Retinal pigment epithelial cell (primary cell): Measurements from ENCODE around the gene PTPN22.

Source experiments
- DNase-seq: peaks from one replicate; pipeline ENCODE4 v3.0.0-alpha.2; 2010; ENCODE audit warnings: low read depth
- H3K4me3 ChIP-seq: 2 replicates; pipeline ENCODE4 v1.5.1; 2011; ENCODE audit warnings: mild to moderate bottlenecking, low read length, control low read depth, moderate library complexity
- CTCF ChIP-seq: conservative IDR thresholded peaks from 2 replicates; pipeline ENCODE4 v1.5.1; 2011; ENCODE audit warnings: low read depth, low read length, control low read depth, inconsistent platforms

Gene PTPN22

DNA sequence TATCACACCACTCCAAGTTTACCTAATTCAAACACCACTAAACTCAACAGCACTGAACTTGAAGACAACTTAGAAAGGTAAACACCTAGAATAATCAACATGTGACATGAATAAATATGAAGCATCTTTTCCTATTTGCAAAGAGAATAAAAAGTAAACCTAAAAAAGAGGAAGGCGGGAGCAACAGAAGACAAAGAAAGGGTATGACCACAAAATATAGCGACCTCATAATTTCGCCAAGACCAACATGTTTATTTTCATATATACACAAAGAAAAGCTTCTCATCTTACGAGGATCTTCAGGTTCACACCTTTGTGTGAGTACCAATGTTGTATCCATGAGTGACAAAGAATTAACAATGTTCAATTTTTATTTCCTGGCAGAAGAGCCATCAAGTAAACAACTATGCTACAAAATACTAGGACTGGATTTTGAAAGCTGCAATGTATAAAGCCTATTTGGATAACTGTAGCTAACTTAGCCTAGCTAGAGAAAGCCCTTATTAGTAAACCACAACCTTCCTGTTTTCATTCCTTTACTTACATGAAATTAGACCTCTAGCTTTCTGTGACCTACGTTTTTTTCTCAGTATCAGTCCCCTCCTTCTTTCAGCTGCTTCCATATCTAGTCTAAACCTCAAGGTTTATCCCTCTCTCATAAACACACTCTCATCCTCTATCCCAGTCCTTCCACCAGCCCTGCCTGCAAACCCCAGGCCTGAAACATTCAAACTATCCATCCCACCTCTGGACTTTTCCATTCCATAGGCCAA lies 91.0 kb downstream of the PTPN22 start:
- DNase-seq: no peak
- H3K4me3 ChIP-seq: no peak overlapping the region
- no peak for TF ChIP-seq CTCF

DNA sequence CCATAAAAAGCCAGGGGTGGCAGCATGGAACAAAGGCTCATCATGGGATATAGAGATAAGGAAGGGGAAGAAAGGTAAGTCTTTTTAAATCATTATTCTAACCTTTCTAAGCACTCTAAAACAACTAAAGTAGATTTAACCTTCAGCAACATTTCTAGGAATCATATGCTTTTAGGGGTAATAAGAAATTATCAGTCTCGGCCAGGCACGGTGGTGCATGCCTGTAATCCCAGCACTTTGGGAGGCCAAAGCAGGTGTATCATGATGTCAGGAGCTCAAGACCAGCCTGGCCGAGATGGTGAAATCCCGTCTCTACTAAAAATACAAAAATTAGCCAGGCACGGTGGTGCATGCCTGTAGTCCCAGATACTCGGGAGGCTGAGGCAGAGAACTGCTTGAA lies 92.0 kb downstream of the PTPN22 start:
- DNase-seq: no peak
- no peak for TF ChIP-seq CTCF
- no peak overlapping the region for H3K4me3 ChIP-seq

- no peak for DNase-seq
- no peak for TF ChIP-seq CTCF
- H3K4me3 ChIP-seq: no peak overlapping the region
Observed at GRCh38 chr1:113777561-113777960, 94.0 kb downstream of the PTPN22 start.

- no peak for TF ChIP-seq CTCF
- H3K4me3 ChIP-seq: no peak overlapping the region
- DNase-seq: no peak
Observed at GRCh38 chr1:113770031-113770430, 101.5 kb downstream of the PTPN22 start.

DNA sequence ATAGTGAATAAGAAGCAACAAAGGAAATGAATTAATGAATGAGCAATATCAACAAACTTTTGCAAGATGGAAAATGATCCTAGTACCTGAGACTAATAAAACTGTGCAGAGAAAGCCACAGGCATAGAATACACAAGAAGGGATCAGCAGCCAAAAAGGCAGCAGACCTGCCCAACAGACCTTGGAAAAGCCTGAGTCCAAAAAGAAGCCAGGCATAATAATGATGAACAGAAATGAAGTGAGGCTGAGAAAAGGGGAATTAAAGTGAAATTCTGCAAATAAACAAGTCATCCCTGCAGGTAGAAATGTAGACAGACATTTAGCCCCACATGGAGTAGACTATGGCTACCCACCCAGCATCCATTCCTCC lies 101.9 kb downstream of the PTPN22 start:
- TF ChIP-seq CTCF: no peak
- no peak for DNase-seq
- H3K4me3 ChIP-seq: no peak overlapping the region

DNA sequence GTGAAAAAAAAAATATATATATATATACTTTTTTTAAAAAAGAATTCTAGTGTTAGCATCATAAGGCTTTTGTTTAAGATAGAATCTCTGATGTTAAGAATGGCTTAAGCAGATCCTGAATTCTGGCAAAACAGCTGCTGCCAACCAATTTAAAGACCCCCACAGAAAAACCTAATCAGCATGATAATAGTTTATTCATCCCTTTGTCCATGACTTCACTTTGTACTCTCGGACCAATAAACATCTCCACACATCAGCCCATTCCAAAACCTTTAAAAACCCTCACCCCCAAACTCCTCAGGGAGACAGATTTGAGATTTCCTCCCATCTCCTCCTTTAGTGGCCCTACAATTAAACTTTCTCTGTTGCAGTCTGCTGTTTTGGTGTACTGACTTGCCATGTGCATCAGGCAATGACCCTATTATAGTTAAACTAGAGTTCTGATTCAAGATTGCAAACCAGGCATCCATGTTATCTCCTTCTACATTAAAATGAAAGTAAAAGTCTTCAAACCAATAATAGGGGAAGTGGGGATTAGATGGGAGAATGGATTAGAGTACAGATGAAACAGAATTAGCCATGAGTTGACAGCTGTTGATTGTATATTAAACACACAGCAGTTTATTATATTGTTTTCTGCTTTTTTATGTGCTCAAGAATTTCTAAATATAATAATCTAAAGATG lies 102.5 kb downstream of the PTPN22 start:
- no peak overlapping the region for H3K4me3 ChIP-seq
- TF ChIP-seq CTCF: no peak
- no peak for DNase-seq
